ENCODE measurements around the gene MDH1.
"Not testable (repeated sequence)": the region's sequence is repeated elsewhere in the genome, so short reads cannot be mapped to it uniquely, and the experiment has no call there.

The MDH1 gene

GRCh38 chr2:63600881-63601460 lies 12.2 kb downstream of the MDH1 start:
- Histone ChIP-seq H3K4me1 (ENCODE audit: control insufficient read depth, insufficient read depth, low read length) (no peaks in the 10 kb centered on the region), H3K36me3 (ENCODE audit: control insufficient read depth in 2 of 2, insufficient read depth in 1 of 2, low read length in 2 of 2) (peaks cover 71 to 88% of the 10 kb centered on the region in 2 experiments), H3K27ac (ENCODE audit: extremely low read depth, low read depth, low read length) (no peak overlapping the region), H3K4me3 (ENCODE audit: low read depth, low read length) (no peak overlapping the region), H3K9me3 (ENCODE audit: control insufficient read depth, insufficient read depth, low read depth, low read length) (no peaks in the 10 kb centered on the region)
- TF ChIP-seq ZNF175 (tag by site-specific recombination; IDR thresholded peaks at IDR 0.05) (no peak), OVOL3 (tag by site-specific recombination; IDR thresholded peaks at IDR 0.05) (no peak), ZNF292 (tag by site-specific recombination; IDR thresholded peaks at IDR 0.05; ENCODE audit: borderline replicate concordance, low read depth) (no peak), ZNF404 (tag by site-specific recombination; IDR thresholded peaks at IDR 0.05) (no peak)
- CTCF ChIA-PET, result interaction anchor here (0.7 to 1.3 kb wide), 2 partner anchors 91 to 92 kb away, joined by 4 read pairs; no protein-coding TSS in a partner anchor
- POLR2A ChIA-PET, result no interaction called here

- Histone ChIP-seq H3K4me1 (ENCODE audit: control insufficient read depth, insufficient read depth, low read length) (no peaks in the 10 kb centered on the region), H3K4me3 (ENCODE audit: low read depth, low read length) (no peak overlapping the region), H3K36me3 (ENCODE audit: control insufficient read depth in 2 of 2, insufficient read depth in 1 of 2, low read length in 2 of 2) (peaks cover 66 to 76% of the 10 kb centered on the region in 2 experiments), H3K9me3 (ENCODE audit: control insufficient read depth, insufficient read depth, low read depth, low read length) (no peaks in the 10 kb centered on the region), H3K27ac (ENCODE audit: extremely low read depth, low read depth, low read length) (no peak overlapping the region)
- ChIA-PET CTCF (no interaction called here), POLR2A (no interaction called here)
- TF ChIP-seq ZIC2 (tag by site-specific recombination; IDR thresholded peaks at IDR 0.05) (no peak), KLF17 (tag by site-specific recombination; IDR thresholded peaks at IDR 0.05) (no peak), SALL2 (tag by site-specific recombination; IDR thresholded peaks at IDR 0.05; ENCODE audit: borderline replicate concordance) (no peak), ZNF433 (tag by site-specific recombination; IDR thresholded peaks at IDR 0.05; ENCODE audit: low read depth) (no peak), ZBTB1 (tag by site-specific recombination; IDR thresholded peaks at IDR 0.05) (no peak), ZNF560 (tag by site-specific recombination; IDR thresholded peaks at IDR 0.05; ENCODE audit: borderline replicate concordance) (no peak), ZNF394 (tag by site-specific recombination; IDR thresholded peaks at IDR 0.05; ENCODE audit: borderline replicate concordance) (no peak), ZNF830 (tag by site-specific recombination; IDR thresholded peaks at IDR 0.05; ENCODE audit: low read depth) (no peak), ZFHX2 (tag by site-specific recombination; conservative IDR thresholded peaks at IDR 0.05) (no peak), ZBTB48 (tag by site-specific recombination; IDR thresholded peaks at IDR 0.05) (no peak), ZNF121 (tag by site-specific recombination; IDR thresholded peaks at IDR 0.05) (no peak), ZNF529 (tag by site-specific recombination; IDR thresholded peaks at IDR 0.05; ENCODE audit: insufficient replicate concordance) (no peak), ZNF837 (tag by site-specific recombination; IDR thresholded peaks at IDR 0.05) (no peak), MZF1 (tag by site-specific recombination; IDR thresholded peaks at IDR 0.05; ENCODE audit: borderline replicate concordance) (no peak), ZNF624 (tag by site-specific recombination; IDR thresholded peaks at IDR 0.05) (no peak)
Observed at GRCh38 chr2:63604666-63605065, 15.9 kb downstream of the MDH1 start.

GRCh38 chr2:63608865-63609264 lies 20.1 kb downstream of the MDH1 start:
- H3K4me3 ChIP-seq (ENCODE audit: low read depth, low read length); H3K9me3 ChIP-seq (ENCODE audit: control insufficient read depth, insufficient read depth, low read depth, low read length); H3K27ac ChIP-seq (ENCODE audit: extremely low read depth, low read depth, low read length); POLR2A ChIA-PET; H3K4me1 ChIP-seq (ENCODE audit: control insufficient read depth, insufficient read depth, low read length); CTCF ChIA-PET: not testable (repeated sequence)
- peaks cover 32 to 34% of the 10 kb centered on the region in 2 experiments for H3K36me3 ChIP-seq (ENCODE audit: control insufficient read depth in 2 of 2, insufficient read depth in 1 of 2, low read length in 2 of 2)

- H3K9me3 ChIP-seq (ENCODE audit: control insufficient read depth, insufficient read depth, low read depth, low read length), result no peaks in the 10 kb centered on the region
- TF ChIP-seq ZBTB20 (tag by site-specific recombination; IDR thresholded peaks at IDR 0.05), result no peak
- no peak for TF ChIP-seq ZNF792 (tag by site-specific recombination; IDR thresholded peaks at IDR 0.05)
- TF ChIP-seq ZNF221 (tag by site-specific recombination; IDR thresholded peaks at IDR 0.05; ENCODE audit: borderline replicate concordance), result no peak
- TF ChIP-seq ZNF23 (tag by site-specific recombination; IDR thresholded peaks at IDR 0.05; ENCODE audit: borderline replicate concordance), result no peak
- TF ChIP-seq ZNF174 (tag by site-specific recombination; IDR thresholded peaks at IDR 0.05), result no peak
- no peak for TF ChIP-seq ZNF354C (tag by site-specific recombination; IDR thresholded peaks at IDR 0.05; ENCODE audit: borderline replicate concordance, low read depth)
- TF ChIP-seq KLF16 (tag by site-specific recombination; IDR thresholded peaks at IDR 0.05), result no peak
- no peak for TF ChIP-seq ZNF843 (tag by site-specific recombination; IDR thresholded peaks at IDR 0.05)
- no peak for TF ChIP-seq ZNF48 (tag by site-specific recombination; IDR thresholded peaks at IDR 0.05)
- TF ChIP-seq ZNF202 (tag by site-specific recombination; IDR thresholded peaks at IDR 0.05; ENCODE audit: borderline replicate concordance), result no peak
- no peak for TF ChIP-seq ZNF701 (tag by site-specific recombination; IDR thresholded peaks at IDR 0.05)
- TF ChIP-seq KLF8 (tag by site-specific recombination; IDR thresholded peaks at IDR 0.05), result no peak
- ChIA-PET POLR2A (no interaction called here), CTCF (interaction anchor here (0.7 kb wide), 1 partner anchor 82 kb away, joined by 3 read pairs; no protein-coding TSS in a partner anchor)
- H3K4me1 ChIP-seq (ENCODE audit: control insufficient read depth, insufficient read depth, low read length), result no peaks in the 10 kb centered on the region
- no peak overlapping the region for H3K27ac ChIP-seq (ENCODE audit: extremely low read depth, low read depth, low read length)
- H3K36me3 ChIP-seq (ENCODE audit: control insufficient read depth in 2 of 2, insufficient read depth in 1 of 2, low read length in 2 of 2), result peaks cover 19 to 22% of the 10 kb centered on the region in 2 experiments
- H3K4me3 ChIP-seq (ENCODE audit: low read depth, low read length), result no peak overlapping the region
Observed at GRCh38 chr2:63610525-63610924, 21.8 kb downstream of the MDH1 start.

All from HEK293 (cell line).